IMR-90 (cell line): ENCODE data around the gene GALNT17.

ENCODE experiments used
- BHLHE40 ChIP-seq: fragments of 150-350 bp; IDR thresholded peaks from 2 replicates; pipeline ENCODE4 v1.6.1; 2016; ENCODE audit warnings: mild to moderate bottlenecking, low read depth, low read length
- CTCF ChIP-seq: conservative IDR thresholded peaks from 2 replicates; pipeline ENCODE4 v1.5.1; 2012; ENCODE audit warnings: mild to moderate bottlenecking, low read depth, low read length, improper control_type of control experiment
- ELK1 ChIP-seq: fragments of 150-350 bp; IDR thresholded peaks from 2 replicates; pipeline ENCODE4 v1.6.1; 2016; ENCODE audit warnings: low read depth, mild to moderate bottlenecking, low read length, moderate library complexity, borderline replicate concordance
- FOS ChIP-seq: fragments of 150-350 bp; IDR thresholded peaks from 2 replicates; pipeline ENCODE4 v1.6.1; 2016; ENCODE audit warnings: low read depth, low read length
- MAZ ChIP-seq: IDR thresholded peaks from 2 replicates; pipeline ENCODE4 v1.6.1; 2012; ENCODE audit warnings: low read depth, mild to moderate bottlenecking, low read length, improper control_type of control experiment, moderate library complexity, borderline replicate concordance
- POLR2A ChIP-seq: IDR thresholded peaks from 2 replicates; pipeline ENCODE4 v1.6.1; 2012; ENCODE audit warnings: mild to moderate bottlenecking, low read depth, low read length
- RAD21 ChIP-seq: IDR thresholded peaks from 2 replicates; pipeline ENCODE4 v1.6.1; 2012; ENCODE audit warnings: low read length, improper control_type of control experiment
- RFX5 ChIP-seq: IDR thresholded peaks from 2 replicates; pipeline ENCODE4 v1.8.0; 2012; ENCODE audit warnings: low read depth, mild to moderate bottlenecking, low read length, moderate library complexity

DNA sequence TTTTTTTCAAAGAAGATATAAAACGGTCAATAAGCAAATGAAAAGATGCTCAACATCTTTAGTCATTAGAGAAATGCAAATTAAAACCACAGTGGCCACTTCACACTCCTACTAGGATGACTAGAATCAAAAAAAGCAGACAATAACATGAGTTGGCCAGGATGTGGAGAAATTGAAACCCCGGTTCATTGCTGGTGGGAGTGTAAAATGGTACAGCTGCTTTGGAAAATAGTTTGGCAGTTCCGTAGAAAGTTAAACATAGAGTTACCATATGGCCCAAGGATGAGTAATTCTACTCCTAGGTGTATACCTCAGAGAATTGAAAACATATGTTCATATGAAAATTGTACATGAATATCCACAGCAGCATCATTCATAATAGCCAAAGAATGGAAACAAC lies 573.3 kb downstream of the GALNT17 start:
- TF ChIP-seq RFX5 (no peak), CTCF (no peak), POLR2A (no peak), RAD21 (no peak), MAZ (no peak), FOS (no peak), ELK1 (no peak), BHLHE40 (no peak)
